HepG2 (cell line): ENCODE data around the gene VPS13D. TPM values are rescaled to one million over a fixed set of nuclear protein-coding genes. Genes with fewer than 3 reads are reported as not detected.

Source experiments
- EP300 ChIP-seq, 3 experiments: sonication (generic) in 1 of 3; formaldehyde crosslinking in 1 of 3; IDR thresholded peaks; 2 replicates each; pipeline versions ENCODE4 v1.5.1 to v1.6.1; 2011 to 2020; ENCODE audit warnings: low read depth in 2 of 3, low read length in 2 of 3, borderline replicate concordance in 1 of 3, improper control_type of control experiment in 1 of 3, mild to moderate bottlenecking in 1 of 3, missing genetic modification reagents in 1 of 3, moderate library complexity in 1 of 3
- HOXD1 ChIP-seq: sonication (generic); formaldehyde crosslinking; IDR thresholded peaks from 2 replicates; pipeline ENCODE4 v1.5.0; 2020; ENCODE audit warnings: missing genetic modification reagents
- MAX ChIP-seq: IDR thresholded peaks from 2 replicates; pipeline ENCODE4 v1.6.1; 2012; ENCODE audit warnings: inconsistent platforms
- MIER2 ChIP-seq: IDR thresholded peaks from 2 replicates; pipeline ENCODE4 v1.6.1; 2016; ENCODE audit warnings: missing biosample characterization, missing genetic modification reagents
- NFIC ChIP-seq: IDR thresholded peaks from 2 replicates; pipeline ENCODE4 v1.6.1; 2012; ENCODE audit warnings: mild to moderate bottlenecking, low read length, inconsistent platforms
- PHB2 ChIP-seq: fragments of 450-650 bp; IDR thresholded peaks from 2 replicates; pipeline ENCODE4 v1.6.1; 2018; ENCODE audit not compliant: partially characterized antibody
- RARA ChIP-seq: IDR thresholded peaks from 2 replicates; pipeline ENCODE4 v1.6.1; 2016; ENCODE audit warnings: missing genetic modification reagents, missing compliant biosample characterization
- RBFOX2 ChIP-seq: fragments of 200-400 bp; formaldehyde crosslinking; IDR thresholded peaks from 2 replicates; pipeline ENCODE4 v1.6.1; 2017; ENCODE audit warnings: low read depth, mild to moderate bottlenecking, low read length
- TBX2 ChIP-seq: sonication (generic); formaldehyde crosslinking; IDR thresholded peaks from 2 replicates; pipeline ENCODE4 v1.5.0; 2020; ENCODE audit warnings: missing genetic modification reagents, mild to moderate bottlenecking, borderline replicate concordance
- ZNF644 ChIP-seq: IDR thresholded peaks from 2 replicates; pipeline ENCODE4 v1.6.1; 2016; ENCODE audit warnings: low read depth
- ZNF740 ChIP-seq: sonication (generic); formaldehyde crosslinking; IDR thresholded peaks from 2 replicates; pipeline ENCODE4 v1.4.0; 2020; ENCODE audit warnings: missing genetic modification reagents
- polyA plus RNA-seq, 8 experiments: library from polyadenylated mRNA; depleted of rRNA in 3 of 8; stranded (reverse) in 7 of 8; unstranded in 1 of 8; fragments of >200 nt; fragmentation: Illumina TruSeq in 4 of 8; extraction: Trizol in 4 of 8; gene quantifications; 2 replicates each; pipeline versions ENCODE4 v1.2.1 to v1.2.3, GENCODE V29; 2011 to 2016; ENCODE audit warnings: low read depth in 4 of 8, missing spikeins in 1 of 8, mixed read lengths in 1 of 8; ENCODE audit not compliant: insufficient read depth in 1 of 8
- total RNA-seq, 5 experiments: library from RNA; depleted of rRNA; stranded (reverse); fragments of >200 nt; fragmentation: Illumina TruSeq; extraction: Trizol; gene quantifications; 2 replicates each; pipeline ENCODE4 v1.2.3, GENCODE V29; 2016; ENCODE audit warnings: low read depth in 1 of 5
- TF ChIP-seq, protein P1 (sequence below): IDR thresholded peaks from 2 replicates; pipeline ENCODE4 v1.6.1; 2016; ENCODE audit warnings: mild to moderate bottlenecking, missing biosample characterization, missing genetic modification reagents

Gene VPS13D
- total and polyA plus RNA-seq, 2 of the 13 experiments (the other 11 are each of a cell fraction or from before 2014, with no cell fraction given): 8.6 to 13.9 TPM

- TF ChIP-seq HOXD1 (no peak), RARA (CRISPR knock-in tag) (peak; percentile 47; the same call in 1 of the 2 replicates), NFIC (0 out of 2 replicates have a peak, but pooled peaks have one; percentile 50), ZNF740 (CRISPR knock-in tag) (0 out of 2 replicates have a peak, but pooled peaks have one; percentile 40), ZNF644 (no peak), PHB2 (no peak), MAX (peak; percentile 11; the same call in 1 of the 2 replicates), TBX2 (peak; percentile 33; the same call in 1 of the 2 replicates), MIER2 (CRISPR knock-in tag) (no peak), RBFOX2 (no peak), EP300 (IDR thresholded peaks at IDR 0.05; ENCODE audit: low read depth in 2 of 2, low read length in 2 of 2) (peak in 1 of 2 experiments; percentile 54; a peak in 2 of 4 replicates), EP300 (CRISPR knock-in tag; IDR thresholded peaks at IDR 0.05; ENCODE audit: borderline replicate concordance) (no peak)
- TF ChIP-seq, protein P1, sequence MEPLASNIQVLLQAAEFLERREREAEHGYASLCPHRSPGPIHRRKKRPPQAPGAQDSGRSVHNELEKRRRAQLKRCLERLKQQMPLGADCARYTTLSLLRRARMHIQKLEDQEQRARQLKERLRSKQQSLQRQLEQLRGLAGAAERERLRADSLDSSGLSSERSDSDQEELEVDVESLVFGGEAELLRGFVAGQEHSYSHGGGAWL: no peak
Measured at GRCh38 chr1:12405325-12406210, 175.7 kb downstream of the VPS13D start (continued).
